Measurements from ENCODE around the gene AP2B1.
"Not testable (repeated sequence)": the region's sequence is repeated elsewhere in the genome, so short reads cannot be mapped to it uniquely, and the experiment has no call there.

Gene AP2B1

GRCh38 chr17:35587074-35587961 is at the start of gene AP2B1:
TSS of gene AP2B1 (plus strand) at chr17:35587322. CDS start at chr17:35594031, 6,709 bp downstream.
- peak; percentile 96 to 98 for DNase-seq (ENCODE audit: low read depth in 2 of 2, low spot score in 1 of 2)

GRCh38 chr17:35537601-35538141 is 49.5 kb upstream of the AP2B1 start, which contains the start of gene SLFN12L:
TSS of gene SLFN12L (minus strand) at chr17:35537678. CDS start at chr17:35522364, 15,314 bp downstream.
- DNase-seq (ENCODE audit: low read depth in 2 of 2, low spot score in 1 of 2) = no peak

DNA sequence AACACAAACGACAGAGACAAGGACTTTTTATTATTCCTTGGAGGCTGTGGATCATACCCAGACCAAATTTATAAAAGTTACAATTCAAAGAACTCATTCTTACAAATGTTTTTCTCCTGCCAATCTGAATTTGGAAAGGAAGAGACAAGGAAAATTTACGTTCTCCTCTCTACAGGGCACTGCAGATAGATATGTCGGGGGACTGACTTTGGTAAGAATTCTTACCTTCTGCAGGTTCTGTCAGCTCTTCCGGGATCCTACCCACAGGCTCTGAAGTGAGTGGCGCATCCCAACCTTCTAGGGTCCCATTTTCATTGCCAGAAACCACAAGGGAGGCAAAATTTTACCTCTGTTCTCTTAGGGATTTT is 47.5 kb upstream of the AP2B1 start:
- DNase-seq (ENCODE audit: low read depth in 2 of 2, low spot score in 1 of 2) = no peak

- DNase-seq (ENCODE audit: low read depth in 2 of 2, low spot score in 1 of 2) = no peak
These were observed 46.3 kb upstream of the AP2B1 start for GRCh38 chr17:35540589-35541404.

GRCh38 chr17:35541434-35541833 is 45.7 kb upstream of the AP2B1 start:
- no peak for DNase-seq (ENCODE audit: low read depth in 2 of 2, low spot score in 1 of 2)

DNA sequence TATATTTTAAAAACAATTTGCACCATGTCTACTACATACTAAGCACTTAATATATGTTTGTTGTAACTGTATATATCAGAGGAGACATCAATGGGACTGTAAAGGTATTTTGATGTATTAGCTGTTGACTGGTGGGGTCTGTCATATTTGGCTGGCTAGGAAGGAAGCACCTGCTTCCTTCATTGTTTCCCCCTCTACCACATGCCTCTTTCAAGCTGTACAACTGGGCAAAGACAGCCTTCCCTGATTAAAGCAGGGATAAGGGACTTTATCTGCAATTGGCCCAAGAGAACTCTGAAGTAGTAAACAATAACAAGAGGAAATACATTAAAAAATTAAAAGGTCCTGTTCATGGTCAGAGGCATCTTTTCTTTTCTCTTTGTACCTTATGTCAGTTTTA is 44.1 kb upstream of the AP2B1 start:
- DNase-seq (ENCODE audit: low read depth in 2 of 2, low spot score in 1 of 2) = no peak

DNA sequence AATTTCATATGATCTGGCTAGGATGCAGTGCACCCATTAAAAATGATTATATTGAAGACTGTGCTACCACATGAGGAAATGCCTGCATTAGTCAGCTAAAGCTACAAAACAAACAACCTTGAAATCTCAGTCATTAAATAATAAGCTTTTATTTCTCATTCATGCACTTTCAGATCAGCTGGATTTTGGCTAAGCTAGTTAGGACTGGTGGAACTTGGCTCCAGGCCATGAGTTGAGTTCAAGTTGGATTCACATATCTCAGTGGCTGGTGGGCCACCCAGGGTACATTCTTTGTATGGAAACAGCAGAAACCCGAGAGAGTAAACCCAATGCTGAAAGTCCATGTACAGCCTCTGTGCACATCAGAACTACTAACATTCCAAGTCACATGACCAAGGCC is 43.3 kb upstream of the AP2B1 start:
- no peak for DNase-seq (ENCODE audit: low read depth in 2 of 2, low spot score in 1 of 2)

DNA sequence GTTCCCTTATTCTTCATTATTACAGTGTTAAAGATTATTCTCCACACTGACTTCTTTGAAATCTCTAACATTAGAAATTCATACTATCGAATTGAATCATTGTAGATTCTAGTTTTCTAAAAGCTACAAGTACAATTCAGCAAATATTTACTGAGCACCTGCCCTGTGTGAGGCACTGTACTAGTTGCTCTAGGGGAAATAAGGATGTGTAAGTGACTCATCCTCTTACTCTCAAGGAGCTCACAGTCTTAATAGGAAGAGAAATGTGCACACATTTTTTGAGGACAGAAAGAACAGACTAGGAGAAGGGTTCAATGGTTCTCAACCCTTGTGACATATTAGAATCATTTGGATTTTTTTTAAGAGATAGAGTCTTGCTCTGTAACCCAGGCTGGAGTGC is 42.0 kb upstream of the AP2B1 start:
- DNase-seq (ENCODE audit: low read depth in 2 of 2, low spot score in 1 of 2) = no peak

GRCh38 chr17:35546487-35546886 is 40.6 kb upstream of the AP2B1 start:
- DNase-seq (ENCODE audit: low read depth in 2 of 2, low spot score in 1 of 2) = no peak

DNA sequence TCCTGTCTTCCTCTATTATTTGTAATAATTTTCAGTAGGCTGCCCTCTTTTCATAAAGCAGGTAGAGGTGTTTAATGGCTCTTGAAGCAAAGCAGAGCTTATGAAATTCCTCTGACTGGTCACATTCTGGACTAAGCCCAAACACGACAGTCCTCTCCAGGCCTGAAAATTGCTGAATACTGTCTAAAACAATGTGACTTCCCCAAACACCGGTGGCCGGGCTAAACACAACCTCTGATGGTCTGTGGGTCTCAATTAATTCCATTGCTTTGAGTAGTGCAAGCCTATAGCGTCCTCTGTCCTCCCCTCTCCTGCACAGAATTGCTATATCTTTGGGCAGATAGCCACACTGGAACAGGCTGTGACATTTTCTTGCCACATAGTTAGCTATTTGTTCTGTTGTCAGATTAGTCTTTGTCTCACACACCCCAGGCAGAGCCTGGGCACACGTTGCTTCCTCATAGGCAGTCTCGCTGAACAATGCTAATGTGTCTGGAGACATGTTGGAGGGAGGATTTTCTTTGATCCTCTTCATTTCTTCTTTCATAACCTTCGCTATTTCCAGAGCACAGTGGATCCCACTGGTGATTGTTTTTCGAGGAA is 38.8 kb upstream of the AP2B1 start:
- DNase-seq (ENCODE audit: low read depth in 2 of 2, low spot score in 1 of 2) = no peak

- DNase-seq (ENCODE audit: low read depth in 2 of 2, low spot score in 1 of 2) = no peak
These were observed 38.1 kb upstream of the AP2B1 start for GRCh38 chr17:35548978-35549377.

DNA sequence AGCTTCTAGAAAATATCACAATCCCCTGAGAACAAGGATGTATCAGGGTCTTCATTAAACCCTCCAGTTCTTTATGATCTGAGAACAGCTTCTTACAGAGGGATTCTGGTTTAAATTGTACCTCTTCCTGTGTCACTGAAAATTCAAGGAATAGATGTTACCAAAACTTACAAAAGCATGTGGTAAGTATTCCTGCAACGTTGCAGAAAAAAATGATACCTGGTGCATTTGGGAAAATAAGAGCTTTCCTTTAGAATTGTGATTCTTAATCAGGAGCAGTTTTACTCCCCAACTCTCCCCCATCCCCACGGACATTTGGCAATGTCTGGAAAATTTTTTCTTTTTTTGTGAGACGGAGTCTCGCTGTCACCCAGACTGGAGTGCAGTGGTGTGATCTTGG is 33.8 kb upstream of the AP2B1 start:
- no peak for DNase-seq (ENCODE audit: low read depth in 2 of 2, low spot score in 1 of 2)

GRCh38 chr17:35554668-35555067 is 32.5 kb upstream of the AP2B1 start:
- DNase-seq (ENCODE audit: low read depth in 2 of 2, low spot score in 1 of 2) = no peak

GRCh38 chr17:35555691-35556090 is 31.4 kb upstream of the AP2B1 start:
- no peak for DNase-seq (ENCODE audit: low read depth in 2 of 2, low spot score in 1 of 2)

DNA sequence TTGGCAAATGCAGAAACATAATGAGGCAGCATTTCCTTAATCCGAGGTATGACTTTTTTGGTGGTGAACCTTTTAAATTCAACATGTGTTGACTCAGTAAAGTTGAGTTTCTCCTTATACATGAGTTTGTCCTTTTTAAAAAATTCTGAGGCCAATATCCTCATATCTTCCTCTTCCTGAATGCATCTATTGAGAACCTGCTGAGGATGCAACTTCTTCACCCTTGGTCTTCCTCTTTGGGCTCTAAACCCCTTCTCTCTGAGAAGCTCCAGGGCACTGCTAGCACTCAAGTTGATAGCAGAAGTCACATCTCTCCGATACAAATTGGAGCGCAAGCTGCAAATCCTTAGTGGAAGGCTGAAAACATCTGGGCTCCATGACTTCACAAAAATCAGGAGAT is 29.8 kb upstream of the AP2B1 start:
- no peak for DNase-seq (ENCODE audit: low read depth in 2 of 2, low spot score in 1 of 2)

- DNase-seq (ENCODE audit: low read depth in 2 of 2, low spot score in 1 of 2) = no peak
These were observed 27.5 kb upstream of the AP2B1 start for GRCh38 chr17:35559495-35560210.

DNA sequence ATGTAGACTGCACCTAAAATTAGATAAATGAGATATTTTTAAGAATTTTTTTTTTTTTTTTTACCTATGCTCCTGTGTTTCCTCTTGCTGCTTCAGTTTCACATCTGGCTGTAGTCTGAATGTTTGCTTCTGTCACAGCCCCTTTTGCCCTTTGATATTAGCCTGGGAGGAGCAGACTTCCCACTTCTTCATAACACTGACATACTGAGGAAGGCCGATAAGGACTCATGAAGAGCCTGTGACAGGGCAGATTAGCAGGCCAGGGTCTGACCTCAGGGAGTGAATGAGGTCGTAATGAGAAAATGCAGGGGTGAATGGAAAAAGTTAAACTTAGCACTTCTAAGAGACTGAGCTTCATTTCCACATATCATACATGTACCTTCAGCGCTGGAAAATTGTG is 26.4 kb upstream of the AP2B1 start, which contains the start of gene SLFN14:
TSS of gene SLFN14 (minus strand) at position 117 of the 400 bp plus-strand sequence. CDS start 2,757 bp downstream, outside the sequence.
- DNase-seq (ENCODE audit: low read depth in 2 of 2, low spot score in 1 of 2) = no peak

GRCh38 chr17:35563181-35563580 is 23.9 kb upstream of the AP2B1 start:
- not testable (repeated sequence) for DNase-seq (ENCODE audit: low read depth in 2 of 2, low spot score in 1 of 2)

GRCh38 chr17:35566968-35567367 is 20.2 kb upstream of the AP2B1 start:
- no peak for DNase-seq (ENCODE audit: low read depth in 2 of 2, low spot score in 1 of 2)

GRCh38 chr17:35568561-35568960 is 18.6 kb upstream of the AP2B1 start:
- DNase-seq (ENCODE audit: low read depth in 2 of 2, low spot score in 1 of 2) = no peak

DNA sequence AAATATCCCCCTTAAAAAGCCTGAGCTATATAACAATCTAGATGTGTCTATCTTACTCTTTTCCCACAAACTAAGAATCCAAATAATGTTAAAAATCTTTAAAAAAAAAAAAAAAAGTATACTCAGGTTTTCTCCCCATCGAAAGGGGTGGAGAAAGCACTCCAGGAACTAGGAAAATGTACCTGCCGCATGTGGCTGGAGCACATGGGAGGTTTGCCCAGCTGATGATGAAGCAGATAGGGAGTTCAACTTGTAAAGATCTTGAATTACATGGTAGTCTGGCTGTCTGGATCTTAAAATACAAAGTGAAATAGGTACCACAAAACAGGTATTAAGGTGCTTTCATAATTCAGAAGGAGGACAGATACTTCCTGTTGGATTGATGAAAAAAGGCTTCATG is 17.7 kb upstream of the AP2B1 start:
- DNase-seq (ENCODE audit: low read depth in 2 of 2, low spot score in 1 of 2) = no peak

All from stimulated activated CD8-positive, alpha-beta memory T cell treated with anti-CD3 and anti-CD28 coated beads, Interleukin-4, amount 100 ng/mL, for 1 hour (primary cell).